ENCODE results near the gene DLGAP4. TPM values are rescaled to one million over a fixed set of nuclear protein-coding genes. Genes with fewer than 3 reads are reported as not detected.
A peak's percentile ranks its signal among the peaks of the same experiment; 100 is the strongest.

Gene DLGAP4
- total RNA-seq, 1 donor from 2014 or later, result 99.1 TPM

DNA sequence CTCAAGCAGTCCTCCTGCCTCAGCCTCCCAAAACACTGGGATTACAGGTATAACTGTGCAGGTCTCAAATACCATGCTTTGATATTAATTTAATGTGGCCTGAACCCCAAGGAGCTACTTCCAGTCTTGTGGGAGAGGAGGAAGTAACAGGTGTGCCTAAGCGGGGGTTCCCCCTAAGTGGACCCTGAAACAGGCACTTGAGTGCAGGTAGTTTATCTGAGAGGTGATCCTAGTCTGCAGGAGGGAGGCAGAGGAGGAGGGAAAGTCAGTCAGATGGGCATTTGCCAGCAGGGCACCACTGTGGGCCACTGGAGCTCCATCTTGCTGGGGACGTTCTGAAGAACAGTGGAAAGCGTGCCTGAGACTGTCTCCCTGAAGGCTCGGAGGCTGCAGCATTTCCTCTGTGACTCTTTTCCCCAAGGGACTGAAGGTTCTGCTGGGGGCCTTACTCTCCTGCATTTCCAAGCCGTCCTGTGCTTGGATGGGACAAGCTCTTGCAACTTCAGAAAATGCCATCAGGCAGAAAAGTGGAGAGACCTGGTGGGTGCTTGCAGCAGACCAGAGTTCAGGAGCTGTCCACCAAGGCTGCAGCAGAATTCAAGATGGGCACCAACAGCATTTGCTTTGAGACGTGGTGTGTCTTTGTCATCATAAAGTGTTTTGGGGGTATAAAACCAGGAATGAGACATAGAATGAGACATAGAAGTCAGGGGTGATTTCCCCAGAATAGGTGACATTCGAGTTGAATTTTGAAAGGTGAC, 4.6 kb upstream of the DLGAP4 start:
- Mint-ChIP-seq H3K9me3 (no peaks in the 10 kb centered on the region), H3K27me3 (ENCODE audit: low read depth) (peaks cover 93% of the 10 kb centered on the region), H3K27ac (no peak overlapping the region), H3K36me3 (no peaks in the 10 kb centered on the region), H3K4me3 (no peak overlapping the region), H3K4me1 (peaks cover 6% of the 10 kb centered on the region)
- DNase-seq (ENCODE audit: low spot score in 2 of 2, unreplicated experiment in 2 of 2), result no peak
- TF ChIP-seq, protein P1, sequence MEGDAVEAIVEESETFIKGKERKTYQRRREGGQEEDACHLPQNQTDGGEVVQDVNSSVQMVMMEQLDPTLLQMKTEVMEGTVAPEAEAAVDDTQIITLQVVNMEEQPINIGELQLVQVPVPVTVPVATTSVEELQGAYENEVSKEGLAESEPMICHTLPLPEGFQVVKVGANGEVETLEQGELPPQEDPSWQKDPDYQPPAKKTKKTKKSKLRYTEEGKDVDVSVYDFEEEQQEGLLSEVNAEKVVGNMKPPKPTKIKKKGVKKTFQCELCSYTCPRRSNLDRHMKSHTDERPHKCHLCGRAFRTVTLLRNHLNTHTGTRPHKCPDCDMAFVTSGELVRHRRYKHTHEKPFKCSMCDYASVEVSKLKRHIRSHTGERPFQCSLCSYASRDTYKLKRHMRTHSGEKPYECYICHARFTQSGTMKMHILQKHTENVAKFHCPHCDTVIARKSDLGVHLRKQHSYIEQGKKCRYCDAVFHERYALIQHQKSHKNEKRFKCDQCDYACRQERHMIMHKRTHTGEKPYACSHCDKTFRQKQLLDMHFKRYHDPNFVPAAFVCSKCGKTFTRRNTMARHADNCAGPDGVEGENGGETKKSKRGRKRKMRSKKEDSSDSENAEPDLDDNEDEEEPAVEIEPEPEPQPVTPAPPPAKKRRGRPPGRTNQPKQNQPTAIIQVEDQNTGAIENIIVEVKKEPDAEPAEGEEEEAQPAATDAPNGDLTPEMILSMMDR (IDR thresholded peaks at IDR 0.05; ENCODE audit: unreplicated experiment), result no peak

DNA sequence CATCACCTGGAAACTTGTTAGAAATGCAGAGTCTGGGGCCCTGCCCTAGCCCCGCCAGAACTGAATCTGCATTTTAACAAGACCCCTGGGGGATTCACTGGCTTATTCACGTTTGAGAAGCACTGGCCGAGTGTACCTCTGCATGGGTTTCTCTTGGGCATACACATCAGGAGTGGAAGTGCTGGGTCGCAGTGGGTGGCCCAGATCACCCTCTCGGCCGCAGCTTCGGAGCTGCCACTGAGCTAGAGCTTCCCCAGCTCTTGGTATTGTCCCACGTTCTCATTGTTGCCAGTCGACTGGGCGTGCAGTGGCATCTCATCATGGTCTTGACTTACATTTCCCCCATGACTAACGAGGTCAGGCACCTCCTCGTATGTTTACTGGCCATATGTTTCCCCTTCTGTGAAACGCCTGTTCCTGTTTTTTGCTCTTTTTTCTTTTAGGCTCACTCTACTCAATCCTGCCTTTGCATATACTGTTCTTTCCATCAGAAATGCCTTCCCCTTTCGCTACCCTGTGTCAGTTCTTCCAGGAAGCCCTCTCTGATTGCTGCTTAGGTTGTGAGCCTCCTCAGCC, 3.0 kb upstream of the DLGAP4 start:
- Mint-ChIP-seq H3K36me3 (no peaks in the 10 kb centered on the region), H3K4me1 (peaks cover 6% of the 10 kb centered on the region), H3K27me3 (ENCODE audit: low read depth) (peaks cover 91% of the 10 kb centered on the region), H3K27ac (no peak overlapping the region), H3K9me3 (no peaks in the 10 kb centered on the region), H3K4me3 (no peak overlapping the region)
- TF ChIP-seq, protein P1 (IDR thresholded peaks at IDR 0.05; ENCODE audit: unreplicated experiment), result no peak
- no peak for DNase-seq (ENCODE audit: low spot score in 2 of 2, unreplicated experiment in 2 of 2)

DNA sequence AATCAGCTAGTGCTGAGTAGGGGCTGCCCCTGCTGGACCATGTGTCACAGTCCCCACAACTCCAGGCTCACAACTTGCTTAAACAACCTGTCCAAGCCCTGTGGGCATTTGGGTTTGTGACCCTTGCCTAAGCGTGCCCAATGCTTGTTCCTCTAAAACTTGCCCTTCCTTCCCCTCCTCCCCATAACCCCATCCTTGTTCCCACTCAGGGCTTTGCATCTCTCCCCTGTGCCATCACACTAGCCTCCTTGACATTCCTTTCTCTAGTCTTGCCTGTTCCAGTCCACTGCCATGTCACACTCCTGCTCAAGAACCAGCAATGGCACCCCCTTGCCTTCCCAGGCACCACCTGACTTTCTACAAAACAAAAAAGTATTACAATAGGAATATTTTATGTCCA, 2.3 kb upstream of the DLGAP4 start:
- H3K4me3 Mint-ChIP-seq, result no peak overlapping the region

DNA sequence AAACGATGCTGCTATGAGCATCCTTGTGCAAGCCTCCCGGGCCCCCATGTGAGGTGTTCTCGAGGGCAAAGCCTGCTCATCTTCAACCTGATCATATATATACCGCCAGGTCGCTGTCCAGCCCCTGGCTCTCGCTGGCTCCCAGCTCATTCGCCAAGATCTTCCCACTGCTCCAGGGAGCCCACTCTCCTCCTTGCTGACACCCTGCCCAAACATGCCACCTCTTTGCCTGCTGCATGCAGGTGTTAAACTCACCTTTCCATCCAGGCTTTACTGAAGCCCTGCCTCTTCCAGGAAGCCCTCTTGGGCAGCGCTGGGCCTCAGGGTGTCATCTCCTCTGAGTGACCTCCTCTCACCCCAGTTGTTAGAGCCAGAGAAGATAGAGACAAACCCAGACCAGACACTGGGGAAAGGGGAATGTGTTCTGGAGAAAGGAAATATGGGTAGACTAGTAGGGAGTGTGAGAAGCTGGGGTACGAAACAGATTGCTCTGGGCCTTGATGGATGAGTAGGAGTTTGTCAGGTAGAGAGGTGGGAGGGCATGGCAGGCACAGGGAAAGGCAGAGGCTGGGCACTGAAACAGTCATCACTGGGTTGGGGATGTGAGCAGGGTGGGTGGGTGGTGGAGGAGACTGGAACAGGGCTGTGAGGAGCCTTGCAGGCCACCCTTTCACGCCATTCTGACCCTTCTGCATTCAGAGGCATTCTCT, 1.2 kb upstream of the DLGAP4 start:
- no peaks in the 10 kb centered on the region for H3K9me3 Mint-ChIP-seq
- H3K27me3 Mint-ChIP-seq (ENCODE audit: low read depth), result peaks cover 92% of the 10 kb centered on the region
- TF ChIP-seq, protein P1 (IDR thresholded peaks at IDR 0.05; ENCODE audit: unreplicated experiment), result no peak
- no peak overlapping the region for H3K27ac Mint-ChIP-seq
- peaks cover 6% of the 10 kb centered on the region for H3K4me1 Mint-ChIP-seq
- H3K36me3 Mint-ChIP-seq, result no peaks in the 10 kb centered on the region
- DNase-seq (ENCODE audit: low spot score in 2 of 2, unreplicated experiment in 2 of 2), result no peak
- H3K4me3 Mint-ChIP-seq, result peak overlapping the region; percentile 63

More for the DNA sequence above, 2.3 kb upstream of the DLGAP4 start:
- TF ChIP-seq, protein P1 (IDR thresholded peaks at IDR 0.05; ENCODE audit: unreplicated experiment), result no peak
- DNase-seq (ENCODE audit: low spot score in 2 of 2, unreplicated experiment in 2 of 2), result no peak
- Mint-ChIP-seq H3K27ac (no peak overlapping the region), H3K4me1 (peaks cover 6% of the 10 kb centered on the region), H3K9me3 (no peaks in the 10 kb centered on the region), H3K36me3 (no peaks in the 10 kb centered on the region), H3K27me3 (ENCODE audit: low read depth) (peaks cover 91% of the 10 kb centered on the region)

DNA sequence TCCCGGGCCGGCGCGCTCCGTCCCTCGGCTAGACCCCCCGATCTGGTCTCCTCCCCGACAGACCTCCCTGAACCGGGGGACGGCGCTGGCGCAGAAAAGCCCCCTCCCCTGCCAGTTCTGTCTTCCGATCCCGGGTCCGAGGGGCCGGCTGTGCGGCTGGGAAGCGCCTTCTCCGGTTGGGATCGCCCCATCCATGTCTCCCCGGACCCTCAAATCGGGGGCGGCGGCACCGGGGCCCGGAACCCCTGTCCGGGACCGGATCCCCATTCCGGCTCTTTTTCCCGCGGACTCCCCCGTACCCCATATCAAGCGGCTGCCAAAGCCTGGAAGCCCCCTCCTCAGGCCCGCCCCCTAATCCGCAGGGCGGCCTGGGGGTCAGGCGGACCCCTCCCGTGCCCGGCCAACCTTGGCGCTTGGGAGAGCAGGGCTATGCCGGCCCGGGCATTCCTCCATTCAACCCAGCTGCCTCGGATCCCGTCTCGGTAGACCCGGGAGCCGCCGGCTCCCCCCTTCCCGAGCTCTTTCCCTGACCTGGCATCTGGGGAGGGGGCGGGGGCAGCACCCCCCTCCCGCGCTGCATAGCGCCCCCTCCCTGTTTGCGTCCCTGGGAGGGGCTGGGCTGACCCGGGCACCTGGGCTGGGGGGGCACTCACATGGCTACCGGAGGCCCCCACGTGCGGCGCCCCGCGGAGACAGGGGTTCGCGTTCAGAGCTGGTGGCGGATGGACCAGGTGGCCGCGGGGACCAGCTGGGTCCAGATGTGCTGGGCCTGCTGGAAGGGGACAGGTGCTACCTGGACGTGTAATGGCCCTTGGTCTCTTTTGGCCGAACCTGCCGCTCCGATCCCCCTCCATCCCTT, 643 bp downstream of the DLGAP4 start:
- peaks cover 6% of the 10 kb centered on the region for H3K4me1 Mint-ChIP-seq
- TF ChIP-seq, protein P1 (IDR thresholded peaks at IDR 0.05; ENCODE audit: unreplicated experiment), result no peak
- H3K36me3 Mint-ChIP-seq, result no peaks in the 10 kb centered on the region
- H3K27me3 Mint-ChIP-seq (ENCODE audit: low read depth), result peaks cover 92% of the 10 kb centered on the region
- no peaks in the 10 kb centered on the region for H3K9me3 Mint-ChIP-seq
- no peak overlapping the region for H3K27ac Mint-ChIP-seq
- H3K4me3 Mint-ChIP-seq, result peak overlapping the region; percentile 54
- DNase-seq (ENCODE audit: low spot score in 2 of 2, unreplicated experiment in 2 of 2), result no peak

Measured in mesothelial cell of epicardium (in vitro differentiated cells).